Adrenal gland (tissue), 12 donors: ENCODE results near the gene RNASE2. TPM values are rescaled to one million over a fixed set of nuclear protein-coding genes. Genes with fewer than 3 reads are reported as not detected.
"Not testable (repeated sequence)": the region's sequence is repeated elsewhere in the genome, so short reads cannot be mapped to it uniquely, and the experiment has no call there.

Source experiments
- DNase-seq, 7 donors: peaks; one replicate each; pipeline ENCODE4 v3.0.0-alpha.2; 2019 to 2020
- H3K27ac ChIP-seq, 5 donors: fragments of 200-600 bp; sonication (generic) in 4 of 5; 1 replicate in 3 of 5; 2 replicates in 2 of 5; pipeline versions ENCODE4 v1.5.1 to v1.8.0; 2016 to 2020; ENCODE audit warnings: mild to moderate bottlenecking in 1 of 5
- H3K27me3 ChIP-seq: fragments of 200-600 bp; 2 replicates; pipeline ENCODE4 v1.8.0; 2021
- H3K36me3 ChIP-seq, 2 donors: fragments of 200-600 bp; replicated peaks in 1 of 2; 1 replicate in 1 of 2; 2 replicates in 1 of 2; pipeline versions ENCODE4 v1.5.1 to v1.8.0; 2018 to 2022
- H3K4me1 ChIP-seq, 2 donors: fragments of 200-600 bp; replicated peaks in 1 of 2; 1 replicate in 1 of 2; 2 replicates in 1 of 2; pipeline versions ENCODE4 v1.5.1 to v1.8.0; 2018 to 2021
- H3K4me3 ChIP-seq, 4 donors: fragments of 200-600 bp; sonication (generic) in 3 of 4; one replicate each; pipeline ENCODE4 v1.5.1; 2016 to 2018
- H3K9me3 ChIP-seq, 3 donors: fragments of 200-600 bp; sonication (generic) in 1 of 3; replicated peaks in 1 of 3; 1 replicate in 2 of 3; 2 replicates in 1 of 3; pipeline versions ENCODE4 v1.5.1 to v1.8.0; 2016 to 2021
- POLR2A ChIP-seq, 2 donors: fragments of 450-650 bp; IDR thresholded peaks; one replicate each; pipeline ENCODE4 v1.6.1; 2017; ENCODE audit warnings: antibody characterized with exemption in 2 of 2, mild to moderate bottlenecking in 2 of 2, moderate library complexity in 1 of 2
- WGBS, 4 donors: extraction: QIAGEN DNeasy Blood & Tissue Kit in 2 of 4; methylation state at CpG; one replicate each; pipeline versions ENCODE4 v1.1.5 to v1.1.7; 2013 to 2017; 5-methylcytosine and 5-hydroxymethylcytosine counted together
- intact Hi-C, 2 donors: fragments of 100-400 bp; cut with DNase I; formaldehyde crosslinking; loops; one replicate each; pipeline versions ENCODE4 v1.14.1 to v1.15.0; 2022 to 2023
- polyA plus RNA-seq, 3 donors: library from polyadenylated mRNA; stranded (reverse); fragments of 200-250 nt in 2 of 3; fragments of 350-450 nt in 1 of 3; fragmentation: Illumina TruSeq in 1 of 3; extraction: RNeasy Lipid Tissue Mini Kit (QIAGEN cat#74804) in 1 of 3; gene quantifications; one replicate each; pipeline ENCODE4 v1.2.3, GENCODE V29; 2013 to 2014
- total RNA-seq, 9 donors: library from RNA; depleted of rRNA in 4 of 9; stranded (reverse); fragments of >200 nt in 4 of 9; fragments of 120-200 nt in 1 of 9; fragmentation: NEBNext Ultra II Directional in 1 of 9; extraction: Animal tissue kit (Norgen Biotek cat#: 25700) in 1 of 9; gene quantifications; one replicate each; pipeline versions ENCODE4 v1.1.0 to v1.2.4, GENCODE V29; 2013 to 2023
- TF ChIP-seq, protein P1 (sequence below), 6 experiments: fragments of 450-650 bp in 4 of 6; fragments of 200-600 bp in 2 of 6; sonication (generic) in 1 of 6; IDR thresholded peaks; 1 replicate in 5 of 6; 2 replicates in 1 of 6; pipeline versions ENCODE4 v1.5.1 to v1.8.0; 2016 to 2021; ENCODE audit warnings: antibody characterized with exemption in 6 of 6, mild to moderate bottlenecking in 2 of 6, moderate library complexity in 1 of 6
- donor health status: healthy with polysubstance abuse.
- donor health status: Bipolar disorder and iron deficiency.
- donor health status: DM: yes; HTN: yes; CAD: no.
- donor health status: DM: no; HTN: no; CAD: no.
- donor health status: DM: no; HTN: no; CAD: no.
- donor health status: DM: yes; HTN: yes; CAD: no.

The RNASE2 gene
- total and polyA plus RNA-seq, 12 donors: 0.33 to 16.8 (median 6.5) TPM; not detected in 1

DNA sequence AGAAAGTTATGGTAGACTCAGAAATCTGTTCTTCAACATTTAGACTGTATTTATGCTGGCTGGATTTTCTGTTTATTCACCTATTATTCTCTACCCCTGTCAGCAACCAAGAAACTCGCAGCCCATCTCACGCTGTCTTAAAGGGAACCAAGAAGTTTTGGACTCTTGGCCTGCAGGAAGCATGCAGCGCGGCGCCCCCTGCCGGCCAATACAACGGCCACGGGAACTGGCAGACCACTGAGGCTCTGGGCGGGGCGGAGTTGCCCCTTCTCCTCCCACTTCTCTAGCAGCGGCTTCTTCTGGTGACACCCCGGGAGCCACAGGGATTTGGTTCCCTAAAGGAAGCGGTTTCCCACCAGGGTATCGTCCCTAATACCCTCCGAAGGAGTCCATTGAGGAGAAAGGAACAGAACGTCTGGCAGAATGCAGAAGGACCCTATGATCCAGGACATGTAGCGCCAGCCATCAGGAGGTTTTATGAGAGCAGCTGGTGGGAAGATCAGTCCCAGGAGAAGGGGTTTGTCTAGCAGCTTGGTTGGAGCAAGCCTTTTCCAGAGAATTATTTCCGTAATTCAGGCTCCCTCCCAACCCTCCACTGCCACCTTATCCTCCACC lies 21.0 kb upstream of the RNASE2 start:
- Histone ChIP-seq H3K27me3 (no peaks in the 10 kb centered on the region), H3K36me3 (no peaks in the 10 kb centered on the region), H3K27ac (no peak overlapping the region), H3K4me1 (no peaks in the 10 kb centered on the region), H3K4me3 (no peak overlapping the region), H3K9me3 (no peaks in the 10 kb centered on the region)
- 38 to 40% (median 40%) methylated on average over 18 of the region's 18 CpGs for WGBS, 4 donors
- intact Hi-C loops: no loop called here
- DNase-seq: peak in 4 of 7 donors; percentile 20 to 35 (median 24)
- TF ChIP-seq POLR2A (IDR thresholded peaks at IDR 0.05): no peak
- TF ChIP-seq, protein P1, sequence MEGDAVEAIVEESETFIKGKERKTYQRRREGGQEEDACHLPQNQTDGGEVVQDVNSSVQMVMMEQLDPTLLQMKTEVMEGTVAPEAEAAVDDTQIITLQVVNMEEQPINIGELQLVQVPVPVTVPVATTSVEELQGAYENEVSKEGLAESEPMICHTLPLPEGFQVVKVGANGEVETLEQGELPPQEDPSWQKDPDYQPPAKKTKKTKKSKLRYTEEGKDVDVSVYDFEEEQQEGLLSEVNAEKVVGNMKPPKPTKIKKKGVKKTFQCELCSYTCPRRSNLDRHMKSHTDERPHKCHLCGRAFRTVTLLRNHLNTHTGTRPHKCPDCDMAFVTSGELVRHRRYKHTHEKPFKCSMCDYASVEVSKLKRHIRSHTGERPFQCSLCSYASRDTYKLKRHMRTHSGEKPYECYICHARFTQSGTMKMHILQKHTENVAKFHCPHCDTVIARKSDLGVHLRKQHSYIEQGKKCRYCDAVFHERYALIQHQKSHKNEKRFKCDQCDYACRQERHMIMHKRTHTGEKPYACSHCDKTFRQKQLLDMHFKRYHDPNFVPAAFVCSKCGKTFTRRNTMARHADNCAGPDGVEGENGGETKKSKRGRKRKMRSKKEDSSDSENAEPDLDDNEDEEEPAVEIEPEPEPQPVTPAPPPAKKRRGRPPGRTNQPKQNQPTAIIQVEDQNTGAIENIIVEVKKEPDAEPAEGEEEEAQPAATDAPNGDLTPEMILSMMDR (IDR thresholded peaks at IDR 0.05): peak in 5 of 6 experiments; percentile 11 to 37 (median 29)

GRCh38 chr14:20935303-20935984 lies 19.8 kb upstream of the RNASE2 start:
- no peaks in the 10 kb centered on the region for H3K9me3 ChIP-seq
- WGBS, 4 donors: 74 to 80% (median 78%) methylated on average over 5 of the region's 5 CpGs
- intact Hi-C loops: no loop called here

DNA sequence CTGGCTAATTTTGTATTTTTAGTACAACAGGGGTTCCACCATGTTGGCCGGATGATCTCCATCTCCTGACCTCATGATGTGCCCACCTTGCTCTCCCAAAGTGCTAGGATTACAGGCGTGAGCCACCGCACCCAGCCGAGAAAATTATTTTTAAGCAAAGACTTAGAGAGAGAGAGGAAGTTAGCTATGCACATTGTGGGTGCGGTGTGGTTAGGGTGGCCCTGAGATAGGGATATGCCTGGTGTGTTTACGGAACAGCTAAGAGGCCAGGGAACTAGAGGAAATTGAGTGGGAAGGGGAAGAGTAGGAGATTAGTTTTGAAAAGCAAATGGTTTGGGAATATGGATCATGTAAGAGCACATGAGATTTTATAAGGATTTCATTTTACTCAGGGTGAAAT lies 10.1 kb upstream of the RNASE2 start:
- H3K9me3 ChIP-seq, H3K36me3 ChIP-seq, H3K27ac ChIP-seq, H3K4me3 ChIP-seq, H3K27me3 ChIP-seq, intact Hi-C loops, H3K4me1 ChIP-seq: not testable (repeated sequence)
- WGBS, 4 donors: 67 to 81% (median 75%) methylated on average over 6 of the region's 6 CpGs
- peak in 1 of 7 donors; percentile 10 for DNase-seq

More at GRCh38 chr14:20935303-20935984, 19.8 kb upstream of the RNASE2 start:
- Histone ChIP-seq H3K36me3 (no peaks in the 10 kb centered on the region), H3K4me1 (no peaks in the 10 kb centered on the region), H3K4me3 (no peak overlapping the region), H3K27ac (no peak overlapping the region), H3K27me3 (no peaks in the 10 kb centered on the region)
- TF ChIP-seq POLR2A (IDR thresholded peaks at IDR 0.05): no peak
- TF ChIP-seq, protein P1 (IDR thresholded peaks at IDR 0.05): no peak
- no peak for DNase-seq

GRCh38 chr14:20946707-20947106 lies 8.6 kb upstream of the RNASE2 start:
- H3K4me3 ChIP-seq, H3K36me3 ChIP-seq, H3K27me3 ChIP-seq, intact Hi-C loops, DNase-seq, H3K4me1 ChIP-seq, H3K27ac ChIP-seq, H3K9me3 ChIP-seq: not testable (repeated sequence)
- 83 to 89% (median 88%) methylated on average over 4 to 5 of the region's 9 CpGs for WGBS, 4 donors

DNA sequence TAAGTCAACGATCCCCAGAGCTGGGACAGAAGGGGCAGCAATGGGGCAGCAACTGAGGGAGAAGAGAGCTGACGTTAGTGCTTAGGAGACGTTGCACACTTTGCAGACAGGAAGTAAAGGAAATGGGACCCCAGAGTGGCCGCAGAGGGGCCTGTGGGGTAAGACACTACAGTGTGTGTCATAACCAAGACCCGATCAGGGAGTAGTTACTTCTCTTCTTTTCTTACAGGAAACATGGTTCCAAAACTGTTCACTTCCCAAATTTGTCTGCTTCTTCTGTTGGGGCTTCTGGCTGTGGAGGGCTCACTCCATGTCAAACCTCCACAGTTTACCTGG lies 219 bp downstream of the RNASE2 start:
- WGBS, 4 donors: 69 to 75% (median 71%) methylated on average over 4 to 5 of the region's 5 CpGs

More for the DNA sequence above, 219 bp downstream of the RNASE2 start:
- H3K27ac ChIP-seq: peak overlapping the region in 1 of 5 donors; percentile 18
- H3K36me3 ChIP-seq, intact Hi-C loops, H3K9me3 ChIP-seq, H3K4me1 ChIP-seq, DNase-seq, H3K27me3 ChIP-seq, H3K4me3 ChIP-seq: not testable (repeated sequence)
